ENCODE data around the gene MCCC1.

- TF ChIP-seq CTCF (IDR thresholded peaks at IDR 0.05) (no peak), POLR2A (IDR thresholded peaks at IDR 0.05) (no peak)
Measured at GRCh38 chr3:183106635-183107034, 7.3 kb upstream of the MCCC1 start.
